Stimulated activated CD8-positive, alpha-beta memory T cell treated with anti-CD3 and anti-CD28 coated beads, Interleukin-12 subunit alpha, Interleukin-12 subunit beta, amount 100 ng/mL, for 4 hours (primary cell): Measurements from ENCODE around the gene S100A14.
"Not testable (repeated sequence)": the region's sequence is repeated elsewhere in the genome, so short reads cannot be mapped to it uniquely, and the experiment has no call there.

ENCODE experiments used
- DNase-seq: peaks from one replicate; pipeline ENCODE4 v3.0.0-alpha.2; 2020; ENCODE audit warnings: low read depth

S100A14 gene

GRCh38 chr1:153586347-153586746 is 29.8 kb downstream of the S100A14 start:
- no peak for DNase-seq

DNA sequence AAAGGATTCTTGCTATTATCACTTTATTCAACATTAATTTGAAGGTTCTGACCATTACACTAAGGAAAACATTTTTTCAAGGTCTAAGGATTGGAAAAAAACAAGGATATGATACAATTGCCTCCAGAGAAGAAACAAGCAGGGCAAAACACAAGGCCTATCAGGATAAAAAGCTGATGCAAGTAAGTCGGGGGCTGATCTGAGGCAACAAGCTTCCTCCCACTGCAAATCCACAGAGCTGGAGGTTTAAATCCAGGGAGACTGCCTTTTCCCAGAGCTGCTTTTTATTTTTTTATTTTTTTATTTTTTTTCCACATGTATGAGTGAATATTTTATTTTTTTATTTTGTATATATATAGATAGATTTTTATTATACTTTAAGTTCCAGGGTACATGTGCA is 31.1 kb downstream of the S100A14 start:
- no peak for DNase-seq

DNA sequence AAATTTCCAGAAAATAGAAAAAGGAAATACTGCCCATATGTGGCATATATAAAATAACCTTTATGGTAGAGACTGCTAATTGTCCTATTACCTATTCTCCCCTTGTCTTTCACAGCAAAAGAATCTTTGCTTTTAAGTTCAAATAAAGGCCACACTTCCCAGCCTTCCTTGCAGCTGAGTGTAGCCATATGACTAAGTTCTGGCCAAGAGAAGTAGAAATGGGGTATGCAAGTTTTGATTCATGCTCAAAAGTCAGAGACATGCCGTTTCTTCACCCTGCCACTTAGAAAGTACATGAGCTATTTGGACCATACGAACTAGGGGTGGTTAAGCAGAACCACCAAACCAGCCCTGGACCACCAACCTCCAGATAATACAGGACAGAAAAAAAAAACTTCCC is 32.1 kb downstream of the S100A14 start:
- DNase-seq = no peak

- DNase-seq = not testable (repeated sequence)
Observed at GRCh38 chr1:153583514-153583913, 32.6 kb downstream of the S100A14 start.

DNA sequence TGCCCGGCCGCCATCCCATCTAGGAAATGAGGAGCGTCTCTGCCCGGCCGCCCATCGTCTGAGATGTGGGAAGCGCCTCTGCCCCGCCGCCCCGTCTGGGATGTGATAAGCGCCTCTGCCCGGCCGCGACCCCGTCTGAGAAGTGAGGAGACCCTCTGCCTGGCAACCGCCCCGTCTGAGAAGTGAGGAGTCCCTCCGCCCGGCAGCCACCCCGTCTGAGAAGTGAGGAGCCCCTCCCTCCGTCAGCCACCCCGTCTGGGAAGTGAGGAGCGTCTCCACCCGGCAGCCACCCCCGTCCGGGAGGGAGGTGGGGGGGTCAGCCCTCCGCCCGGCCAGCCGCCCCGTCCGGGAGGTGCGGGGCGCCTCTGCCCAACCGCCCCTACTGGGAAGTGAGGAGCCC is 33.3 kb downstream of the S100A14 start:
- not testable (repeated sequence) for DNase-seq

DNA sequence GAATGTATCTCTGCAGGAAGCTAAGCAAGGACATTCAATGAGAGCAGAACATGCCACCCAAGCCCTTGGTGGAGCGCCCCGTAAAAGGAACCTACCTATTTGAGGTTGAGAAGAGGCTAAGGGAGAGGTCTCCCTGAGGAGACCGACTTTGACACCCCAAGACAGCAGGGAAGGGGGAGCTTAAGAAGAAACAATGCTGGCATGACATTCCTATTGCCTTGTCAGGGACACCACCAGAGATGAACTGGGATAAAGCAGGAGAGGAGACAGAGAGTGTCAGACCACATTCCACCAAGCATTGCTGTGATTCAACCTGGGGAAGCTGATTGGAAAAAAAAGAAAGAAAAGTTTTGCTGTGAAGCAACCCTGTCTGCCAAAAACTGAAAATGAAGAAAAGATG is 37.2 kb downstream of the S100A14 start:
- no peak for DNase-seq

- no peak for DNase-seq
Observed at GRCh38 chr1:153578490-153578889, 37.6 kb downstream of the S100A14 start.

GRCh38 chr1:153577624-153578051 is 38.5 kb downstream of the S100A14 start:
- no peak for DNase-seq

DNA sequence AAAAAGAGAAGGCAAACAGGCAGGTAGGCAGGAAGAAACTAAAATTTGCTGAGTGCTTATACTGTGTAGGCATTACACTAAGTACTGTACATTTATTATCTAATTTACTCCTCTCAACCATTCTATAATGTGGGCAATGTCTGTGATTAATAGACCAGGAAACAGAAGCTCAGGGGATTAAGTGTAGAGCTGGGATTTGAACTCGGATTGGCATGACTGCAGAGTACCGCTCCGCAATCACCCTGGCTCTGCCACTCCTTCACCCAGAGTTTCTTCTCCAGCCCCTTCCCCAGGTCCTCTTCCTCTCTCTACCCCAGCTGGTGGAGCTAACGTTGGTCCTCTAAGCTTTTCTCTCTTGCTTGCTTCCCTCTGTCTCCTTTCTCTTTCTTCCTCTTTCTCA is 39.0 kb downstream of the S100A14 start:
- no peak for DNase-seq

GRCh38 chr1:153575497-153575896 is 40.6 kb downstream of the S100A14 start:
- DNase-seq = not testable (repeated sequence)

GRCh38 chr1:153575081-153575491 is 41.0 kb downstream of the S100A14 start:
- DNase-seq = not testable (repeated sequence)

GRCh38 chr1:153573351-153573750 is 42.8 kb downstream of the S100A14 start:
- DNase-seq = no peak

DNA sequence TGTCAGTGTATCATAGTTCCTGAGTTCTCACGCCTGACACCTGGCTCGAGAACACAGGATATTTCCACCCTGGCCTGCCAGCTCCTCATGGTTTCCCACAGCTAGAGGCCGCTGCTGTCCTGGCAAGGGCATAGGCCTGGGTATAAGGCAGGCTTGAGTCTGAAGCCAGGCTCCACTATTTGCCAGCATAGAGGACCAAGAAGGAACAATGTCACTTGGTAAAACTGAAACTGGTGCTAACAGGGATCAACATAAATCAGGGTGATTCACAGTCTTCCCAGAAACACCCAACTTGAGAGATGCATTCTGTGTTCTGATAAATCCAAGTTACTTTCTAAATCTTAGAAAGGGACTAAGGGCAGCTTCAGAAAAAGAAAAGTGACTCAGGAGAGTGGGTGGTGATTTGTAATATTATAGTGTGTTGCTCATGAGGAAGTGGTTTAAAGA is 43.5 kb downstream of the S100A14 start:
- DNase-seq = no peak

DNA sequence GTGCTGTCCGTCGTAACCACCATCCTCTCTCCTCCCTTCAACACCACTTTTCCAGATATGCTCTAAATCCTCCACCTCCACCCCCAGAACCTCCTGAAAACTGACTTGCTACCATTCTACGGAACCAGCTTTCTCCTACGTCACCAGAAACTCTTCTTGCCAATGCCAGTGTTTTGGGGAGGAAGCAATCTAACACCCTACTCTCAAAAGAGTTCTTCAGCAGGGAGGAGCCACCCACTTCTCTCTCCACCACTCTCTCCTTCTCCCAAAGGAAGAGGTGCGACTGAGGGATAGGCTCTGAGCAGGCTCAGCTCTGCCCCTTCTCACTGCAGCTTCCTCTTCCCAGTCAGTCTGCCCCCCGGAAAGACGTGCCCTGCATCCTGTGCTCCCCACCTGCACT is 44.4 kb downstream of the S100A14 start:
- DNase-seq = no peak

GRCh38 chr1:153570874-153571273 is 45.3 kb downstream of the S100A14 start:
- no peak for DNase-seq

DNA sequence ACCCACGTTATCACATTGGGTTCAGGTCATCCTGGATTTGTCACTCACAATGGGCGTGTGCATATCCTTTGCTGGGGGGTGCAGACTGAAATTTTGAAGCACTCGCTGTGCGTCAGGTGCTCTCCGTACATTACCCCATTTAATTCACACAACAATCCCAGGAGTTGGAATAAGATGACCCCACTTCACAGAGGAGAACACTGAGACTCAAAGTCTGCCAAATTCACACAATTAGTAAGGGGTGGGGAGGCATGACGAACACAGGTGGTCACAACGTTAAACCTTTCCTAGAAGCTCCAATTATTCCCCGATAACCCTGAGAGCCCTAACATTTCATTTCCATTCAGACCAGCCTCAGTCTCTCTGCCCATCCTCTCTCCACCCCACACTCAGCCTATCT is 46.7 kb downstream of the S100A14 start:
- DNase-seq = no peak

- peak; percentile 52 for DNase-seq
Observed at GRCh38 chr1:153568367-153569099, 47.6 kb downstream of the S100A14 start.

DNA sequence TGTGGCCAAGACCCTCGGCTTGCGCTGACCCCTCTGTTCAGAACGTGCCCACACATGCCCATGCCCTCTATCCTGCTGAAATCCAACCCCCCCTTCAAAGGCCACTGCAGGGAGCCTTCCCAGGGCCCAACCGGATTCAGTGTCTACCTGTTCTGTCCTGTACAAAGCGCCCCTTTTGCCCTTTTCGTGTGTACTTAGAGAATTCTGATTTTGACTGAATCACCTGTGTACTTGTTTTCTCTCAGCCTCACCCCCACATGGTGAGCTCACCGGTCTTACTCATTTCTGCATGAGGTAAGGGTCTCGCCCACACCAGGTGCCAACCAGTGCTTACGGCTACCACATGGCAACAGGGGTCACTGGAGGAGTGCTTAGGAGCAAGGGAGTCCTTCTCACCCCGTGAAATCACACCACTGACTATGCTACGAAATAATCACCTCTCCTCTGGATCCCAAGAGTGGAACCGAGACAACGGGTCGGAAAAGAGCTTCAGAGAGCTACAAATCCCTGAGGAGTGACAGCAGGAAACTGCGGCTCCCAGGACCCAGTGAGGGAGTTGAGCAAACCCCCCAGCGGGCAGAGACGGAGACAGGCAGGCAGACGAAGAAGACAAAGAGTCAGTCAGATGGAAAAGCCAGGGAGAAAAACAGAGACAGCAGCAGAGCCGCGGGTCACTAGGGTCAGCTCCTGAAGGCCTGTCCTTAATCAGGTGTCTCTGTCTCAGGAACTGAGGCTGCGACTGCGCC is 48.3 kb downstream of the S100A14 start:
- DNase-seq = no peak

- DNase-seq = peak; percentile 75
Observed at GRCh38 chr1:153566414-153567371, 49.4 kb downstream of the S100A14 start.

- DNase-seq = peak; percentile 30
Observed at GRCh38 chr1:153565529-153566374, 50.4 kb downstream of the S100A14 start, which contains the start of gene S100A2. S100A2 (minus strand) TSS chr1:153565844; CDS start chr1:153563877, 1,967 bp downstream.
